GM18508 (cell line): ENCODE results near the gene TMEM59L.

Experiments used
- ATAC-seq: cut with Tn5 transposase; IDR thresholded peaks from one replicate; pipeline ENCODE4 v1.9.1; 2021; ENCODE audit warnings: moderate number of reproducible peaks; ENCODE audit not compliant: insufficient read depth, unreplicated experiment

TMEM59L gene

DNA sequence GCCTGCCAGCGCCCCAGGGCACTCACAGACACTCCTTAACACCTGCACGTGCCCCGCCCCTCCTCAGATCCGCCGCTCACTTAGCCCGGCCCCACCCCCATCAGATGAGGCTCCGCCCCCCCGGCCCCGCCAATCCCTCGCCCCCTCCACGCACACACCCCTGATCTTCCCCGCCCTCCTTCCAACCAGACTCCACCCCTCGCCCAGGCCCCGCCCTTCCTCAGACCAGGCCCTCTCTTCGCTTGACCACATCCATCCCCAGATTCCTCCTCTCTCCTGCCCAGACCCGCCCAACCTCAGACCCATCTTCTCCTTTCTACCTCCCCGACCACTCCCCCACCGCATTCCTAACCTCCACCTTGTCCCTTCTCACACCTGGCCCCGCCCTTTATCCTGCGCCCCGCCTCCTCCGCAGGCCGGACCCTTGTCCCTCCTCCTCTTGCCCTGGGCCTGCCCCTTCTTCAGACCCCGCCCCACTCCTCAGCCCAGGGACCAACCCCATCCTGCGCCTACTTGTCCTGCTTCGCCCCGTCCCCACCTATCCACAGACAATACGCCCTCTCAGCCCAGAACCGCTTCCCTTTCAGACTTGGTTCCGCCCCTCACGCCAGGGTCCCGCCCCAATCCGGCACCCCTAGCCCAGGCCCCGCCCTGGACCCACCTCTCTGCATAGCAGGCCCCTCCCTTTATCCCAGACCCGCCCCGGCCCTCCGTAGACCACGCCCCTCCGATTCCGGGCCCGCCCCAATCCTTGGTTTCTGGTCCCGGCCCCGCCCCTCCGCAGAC is 23.7 kb downstream of the TMEM59L start:
- ATAC-seq = peak; percentile 72

DNA sequence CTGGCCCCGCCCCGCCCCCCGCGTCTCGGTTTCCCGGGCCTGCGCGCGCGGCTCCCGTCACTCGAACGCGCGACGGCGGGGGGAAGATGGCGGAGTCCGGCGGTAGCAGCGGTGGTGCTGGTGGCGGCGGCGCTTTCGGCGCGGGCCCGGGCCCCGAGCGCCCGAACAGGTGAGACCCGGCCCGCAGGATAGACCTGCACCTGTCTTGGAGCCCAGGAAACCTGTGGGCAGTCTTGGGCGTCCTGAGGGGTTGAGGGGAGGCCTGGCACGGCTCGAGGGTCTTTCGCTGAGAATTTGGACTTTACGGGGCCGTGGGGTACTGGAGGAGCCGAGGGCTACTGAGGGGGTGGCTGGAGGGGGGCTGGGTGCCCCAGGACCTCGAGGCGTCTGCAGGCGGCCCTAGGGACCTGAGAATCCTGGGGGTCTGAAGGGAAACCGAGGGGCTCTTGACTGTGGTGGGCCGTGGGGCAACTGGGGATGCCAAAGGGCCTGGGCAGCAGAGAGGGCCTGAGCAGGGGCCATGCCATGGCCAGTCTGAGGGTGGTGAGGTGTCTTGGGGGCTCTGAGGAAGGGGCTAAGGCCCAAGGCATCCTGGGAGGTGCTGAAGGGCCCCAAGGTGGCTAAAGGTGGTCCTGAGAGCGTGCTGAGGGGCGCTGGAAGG is 24.4 kb downstream of the TMEM59L start, which contains the start of gene KLHL26:
TSS of gene KLHL26 (plus strand) at position 60 of the 661 bp plus-strand sequence. CDS start at position 87, 27 bp downstream.
- no peak for ATAC-seq

DNA sequence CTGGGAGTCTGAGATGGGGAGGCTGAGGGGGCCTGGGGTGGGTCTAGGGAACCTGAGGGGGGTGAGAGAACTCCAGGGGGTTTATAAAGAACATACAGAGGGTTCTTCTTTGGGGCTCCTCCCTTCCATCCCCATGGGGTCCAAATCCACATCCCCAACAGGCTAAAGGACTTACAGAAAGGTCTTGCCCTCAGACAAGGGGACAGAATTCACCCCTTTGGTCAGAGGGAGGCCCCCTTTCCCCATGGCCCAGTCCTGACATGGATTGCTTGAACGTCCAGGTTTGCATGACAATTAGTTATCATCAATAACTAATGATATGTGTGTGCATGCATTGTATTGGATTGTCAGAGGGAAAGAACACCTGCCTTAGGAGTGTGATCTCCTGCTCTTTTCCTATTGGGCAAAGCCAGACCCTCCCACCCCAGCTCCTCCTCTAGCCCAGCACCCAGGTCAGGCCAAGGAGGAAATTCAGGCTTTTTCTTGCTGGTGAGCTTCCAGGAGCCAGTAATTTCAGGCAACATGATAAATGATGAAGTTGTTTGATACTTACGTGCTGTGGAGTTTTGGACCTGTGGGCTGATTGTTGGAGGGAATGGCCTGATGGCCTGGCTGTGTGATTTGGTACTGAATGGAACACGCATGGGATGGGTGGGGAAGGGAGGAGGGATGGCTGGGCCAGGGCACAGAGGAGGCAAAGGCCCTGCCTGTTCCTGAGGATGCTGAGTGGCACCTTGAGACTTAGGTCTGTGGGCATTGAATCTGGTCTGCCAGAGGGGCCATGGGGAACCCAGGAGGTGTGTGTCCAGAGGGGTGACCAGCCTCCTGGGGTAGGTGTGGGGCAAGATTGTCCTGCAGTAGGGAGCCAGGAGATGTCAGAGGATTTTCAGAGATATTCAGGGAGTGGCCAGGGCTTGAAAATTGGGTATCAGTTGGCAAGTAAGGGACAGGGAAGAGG is 25.3 kb downstream of the TMEM59L start:
- no peak for ATAC-seq

DNA sequence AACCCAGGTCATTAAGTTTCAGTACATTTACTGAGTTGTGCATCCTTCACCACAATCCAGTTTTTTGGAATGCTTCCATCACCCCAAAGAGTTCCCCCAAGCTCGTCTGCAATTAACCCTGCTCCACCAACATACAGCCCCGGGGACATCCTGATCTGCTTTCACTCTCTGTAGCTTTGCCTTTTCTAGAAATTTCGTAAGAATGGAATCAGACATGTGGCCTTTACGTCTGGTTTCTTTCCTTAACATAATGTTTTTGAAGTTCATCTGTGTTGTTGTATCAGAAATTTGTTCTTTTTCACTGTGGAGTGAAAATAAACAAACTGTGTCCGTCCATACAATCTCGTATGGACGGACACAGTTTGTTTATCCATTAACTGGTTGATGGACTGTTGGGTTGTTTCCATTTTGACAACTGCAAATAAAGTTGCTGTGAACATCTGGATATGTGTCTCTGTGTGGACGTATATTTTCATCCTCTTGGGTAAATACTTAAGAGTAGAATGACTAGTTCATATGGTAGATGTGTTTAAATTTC is 27.1 kb downstream of the TMEM59L start:
- no peak for ATAC-seq

DNA sequence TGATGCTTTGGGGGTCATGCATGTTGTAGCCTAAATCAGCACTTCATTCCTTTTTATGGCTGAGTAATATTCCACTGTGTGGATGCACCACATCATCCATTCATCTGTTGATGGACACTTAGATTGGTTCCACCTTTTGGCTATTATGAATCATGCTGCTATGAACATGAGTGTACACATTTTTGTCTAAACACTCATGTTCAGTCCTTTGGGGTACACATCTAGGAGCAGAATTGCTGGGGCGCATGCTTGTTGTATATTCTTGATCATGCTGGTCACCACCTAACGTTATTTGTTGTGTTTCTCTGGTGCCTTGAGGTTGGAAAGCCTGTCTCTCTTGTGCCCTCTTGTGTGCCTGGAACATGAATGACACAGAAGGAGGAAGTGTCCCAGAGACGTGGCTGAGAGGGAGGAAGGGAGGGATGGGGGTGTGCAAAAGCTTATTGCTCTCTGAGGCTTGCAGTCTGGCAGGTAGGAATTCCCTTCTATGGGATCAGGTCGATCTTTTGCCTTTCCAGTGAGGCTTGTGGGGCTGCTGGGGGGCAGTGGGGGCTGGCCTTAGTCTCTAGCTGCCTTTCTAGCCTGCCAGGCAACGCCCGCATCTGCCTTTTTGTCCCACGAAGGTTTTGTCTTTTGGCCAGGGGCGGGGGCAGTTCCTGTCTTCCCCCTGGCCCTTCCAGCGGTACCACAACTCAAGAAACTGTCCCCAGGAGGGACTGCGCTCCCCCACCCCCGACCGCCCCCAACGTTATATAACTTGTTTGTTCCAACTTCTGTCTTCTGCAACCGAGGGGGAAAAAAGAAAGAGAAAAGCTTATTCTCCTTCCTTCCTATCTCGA is 31.7 kb downstream of the TMEM59L start:
- no peak for ATAC-seq

DNA sequence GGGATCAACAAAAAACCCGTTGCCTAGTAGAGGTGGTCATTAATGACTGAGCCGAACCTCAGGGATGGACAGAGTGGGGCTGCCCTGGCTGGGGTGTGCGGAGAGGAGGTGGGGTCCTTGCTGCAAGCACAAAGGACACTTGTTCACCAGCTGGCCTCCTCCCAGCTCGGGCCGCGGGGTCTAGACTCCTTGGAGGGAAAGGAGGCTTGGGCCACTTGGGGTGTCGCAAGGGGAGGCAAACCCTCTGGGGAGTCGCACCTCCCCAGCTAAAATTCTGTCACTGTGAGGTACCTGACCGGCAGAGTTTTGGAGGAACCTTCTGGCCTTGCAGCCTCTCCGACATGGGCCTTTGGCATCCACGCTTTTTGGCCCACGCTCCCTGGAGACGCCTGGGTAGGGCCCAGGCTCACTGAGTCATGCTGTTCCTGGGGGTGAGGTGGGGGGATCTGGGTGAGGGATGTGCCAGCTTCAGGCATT is 32.4 kb downstream of the TMEM59L start:
- ATAC-seq = no peak

DNA sequence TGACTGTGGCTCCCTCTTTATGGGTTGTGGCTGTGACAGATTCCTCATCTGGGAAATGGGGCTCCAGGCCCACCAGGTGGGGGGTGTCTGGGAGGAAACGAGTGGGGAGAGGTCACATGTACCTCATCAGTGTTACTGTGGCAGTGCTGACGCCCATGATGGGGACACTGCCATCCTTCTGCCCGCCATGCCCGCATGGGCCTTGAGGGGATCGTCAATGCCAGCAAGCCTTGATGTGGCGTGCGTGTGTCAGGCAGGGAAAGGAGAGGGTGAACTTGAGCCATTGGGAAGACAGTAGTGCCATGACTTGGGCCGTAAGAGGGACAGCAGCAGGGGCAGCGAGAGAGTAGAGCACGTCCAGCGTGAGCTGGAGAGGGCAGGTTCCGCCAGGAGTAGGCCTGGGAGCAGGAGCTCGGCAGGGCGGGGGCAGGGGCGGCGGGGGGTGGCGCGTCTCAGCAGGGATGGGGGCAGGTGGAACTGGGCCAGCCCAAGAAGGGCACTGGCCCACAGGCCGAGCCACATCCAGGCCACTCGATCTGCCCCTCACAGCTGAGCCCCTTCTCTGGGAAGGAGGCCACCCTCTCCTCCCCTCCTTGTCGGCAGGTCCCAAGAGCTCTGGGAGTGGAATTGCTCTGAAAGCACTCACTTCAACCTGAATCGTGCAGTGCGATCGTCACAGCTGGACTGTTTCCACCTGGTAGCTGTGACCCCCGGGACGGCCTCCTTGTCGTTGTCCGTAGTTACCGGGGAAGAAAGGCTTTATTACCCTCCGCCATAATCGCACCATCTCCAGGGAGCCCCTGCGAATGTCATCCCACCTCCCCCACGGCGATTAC is 34.1 kb downstream of the TMEM59L start:
- ATAC-seq = no peak

DNA sequence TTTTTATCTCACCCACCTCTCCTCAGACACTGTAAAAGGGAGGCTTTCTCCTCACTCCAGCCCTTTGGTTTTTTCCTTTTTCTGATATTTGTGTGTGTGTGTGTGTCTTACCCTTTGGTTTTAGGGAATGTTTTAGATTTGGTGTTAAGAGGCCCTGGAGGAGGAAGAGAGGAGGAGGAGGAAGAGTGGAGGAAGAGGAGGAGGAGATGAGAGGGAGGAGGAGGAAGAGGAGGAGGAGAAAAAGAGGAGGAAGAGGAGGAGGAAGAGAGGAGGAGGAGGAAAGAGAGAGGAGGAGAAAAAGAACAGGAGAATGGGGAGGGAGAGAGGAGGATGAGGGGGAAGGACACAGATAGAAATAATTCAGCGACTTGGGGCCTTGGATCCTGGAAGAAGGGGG is 34.7 kb downstream of the TMEM59L start:
- ATAC-seq = no peak

DNA sequence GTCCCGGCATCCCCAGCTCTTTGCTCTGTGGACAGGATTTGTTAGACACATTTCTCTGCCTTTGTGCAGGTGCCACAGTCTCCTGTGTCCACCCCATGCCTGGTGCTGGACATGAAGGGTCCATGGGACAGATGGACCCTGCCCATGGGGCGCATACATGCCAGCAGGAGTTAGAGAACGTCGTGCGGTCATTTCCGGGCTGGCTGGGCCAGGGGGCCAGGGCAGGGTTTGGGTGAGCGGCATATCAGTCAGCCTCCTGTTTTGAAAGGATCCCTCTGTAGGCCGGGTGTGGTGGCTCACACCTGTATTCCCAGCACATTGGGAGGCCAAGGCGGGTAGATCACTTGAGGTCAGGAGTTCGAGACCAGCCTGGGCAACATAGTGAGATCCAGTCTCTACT is 35.1 kb downstream of the TMEM59L start:
- no peak for ATAC-seq

DNA sequence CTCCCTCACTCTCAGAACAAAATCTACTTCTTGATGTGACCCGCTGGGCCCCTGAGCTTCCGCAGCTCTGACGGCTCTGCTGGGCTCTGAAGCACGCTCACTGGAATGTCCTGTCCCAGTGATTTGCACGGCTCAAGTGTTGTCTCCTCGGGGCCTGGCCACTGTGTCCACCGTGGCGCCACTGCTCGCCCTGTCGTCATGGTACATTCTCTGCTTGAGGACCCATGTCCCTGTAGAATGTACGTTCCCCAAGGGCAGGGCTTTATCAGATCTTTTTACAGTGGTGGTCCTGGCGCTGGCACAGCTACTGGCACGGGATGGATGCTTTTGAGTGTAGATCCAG is 36.3 kb downstream of the TMEM59L start:
- no peak for ATAC-seq

DNA sequence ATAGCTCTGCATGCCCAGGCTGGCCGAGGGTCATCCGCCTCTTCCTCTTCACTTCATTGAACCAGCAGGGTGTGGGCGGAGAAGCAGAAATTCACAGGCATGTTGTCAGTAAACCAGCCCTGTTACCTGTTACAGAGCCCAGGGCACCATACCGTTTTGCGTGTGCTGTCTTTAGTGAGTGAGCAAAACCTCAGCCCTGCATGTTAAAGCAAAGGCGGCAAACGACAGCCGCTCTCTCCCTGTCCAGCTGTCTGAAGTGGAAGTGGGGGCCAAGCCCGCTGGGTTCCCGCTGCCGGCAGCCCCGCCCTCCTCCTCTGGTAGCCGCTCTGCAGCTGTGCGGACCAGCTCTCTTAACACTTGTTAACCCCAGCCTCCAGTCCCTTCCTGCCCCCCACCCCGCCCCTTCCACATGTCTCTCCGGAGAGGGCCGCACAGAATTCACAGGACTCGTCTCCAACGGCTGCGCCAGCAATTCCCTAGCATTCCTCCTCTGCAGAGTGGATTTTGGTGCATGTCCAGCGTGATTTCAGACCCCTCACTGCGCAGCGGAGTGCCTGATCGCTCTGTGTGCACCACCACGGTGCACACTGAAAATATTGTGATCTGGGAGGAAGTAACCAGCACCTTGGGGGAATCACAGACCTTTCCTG is 36.8 kb downstream of the TMEM59L start:
- no peak for ATAC-seq

DNA sequence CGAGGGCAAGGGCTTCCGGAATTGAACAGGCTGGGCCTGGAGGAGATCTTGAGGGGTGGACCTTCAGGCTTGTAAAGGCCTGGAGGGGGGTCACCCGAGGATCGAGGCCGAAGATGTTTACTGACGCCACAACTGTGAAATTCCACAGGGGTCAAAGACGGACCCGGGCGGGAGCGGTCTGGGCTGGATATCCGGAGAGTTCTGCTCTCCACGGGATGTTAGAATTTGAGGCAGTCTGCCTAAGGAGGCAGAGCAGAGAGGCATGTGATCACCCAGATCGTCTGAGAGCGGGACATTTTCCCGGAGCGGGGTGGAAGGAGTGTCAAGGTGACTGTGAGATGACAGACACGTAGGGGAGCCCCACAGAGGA is 37.3 kb downstream of the TMEM59L start:
- no peak for ATAC-seq

DNA sequence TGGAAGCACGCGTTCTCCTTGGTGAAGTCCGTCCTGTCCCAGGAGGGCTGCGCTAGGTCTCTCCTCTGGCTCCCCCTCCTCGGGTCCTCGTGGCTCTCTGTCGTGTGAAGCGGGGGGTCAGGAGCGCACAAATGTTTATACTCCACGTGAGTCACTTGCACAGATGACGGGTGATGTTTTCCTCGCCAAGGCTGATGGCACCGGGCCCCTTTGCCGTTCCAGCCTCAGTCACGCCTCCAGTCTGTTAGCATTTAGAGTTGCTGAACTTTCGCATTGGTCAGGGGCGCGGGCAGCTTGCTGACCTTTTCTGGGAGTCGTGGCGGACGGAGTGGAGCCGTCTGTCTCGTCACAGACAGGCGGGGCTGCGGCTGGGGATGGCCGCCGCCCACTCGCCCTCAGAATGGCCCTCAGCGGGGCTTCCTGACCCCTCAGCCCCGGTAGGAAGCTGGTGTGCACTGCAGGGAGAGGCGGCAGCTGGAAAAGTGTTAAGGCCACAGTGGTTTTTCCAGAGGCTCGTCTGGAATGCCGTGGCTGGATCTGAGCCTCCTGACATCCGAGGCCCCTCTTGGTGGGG is 37.9 kb downstream of the TMEM59L start:
- ATAC-seq = no peak

DNA sequence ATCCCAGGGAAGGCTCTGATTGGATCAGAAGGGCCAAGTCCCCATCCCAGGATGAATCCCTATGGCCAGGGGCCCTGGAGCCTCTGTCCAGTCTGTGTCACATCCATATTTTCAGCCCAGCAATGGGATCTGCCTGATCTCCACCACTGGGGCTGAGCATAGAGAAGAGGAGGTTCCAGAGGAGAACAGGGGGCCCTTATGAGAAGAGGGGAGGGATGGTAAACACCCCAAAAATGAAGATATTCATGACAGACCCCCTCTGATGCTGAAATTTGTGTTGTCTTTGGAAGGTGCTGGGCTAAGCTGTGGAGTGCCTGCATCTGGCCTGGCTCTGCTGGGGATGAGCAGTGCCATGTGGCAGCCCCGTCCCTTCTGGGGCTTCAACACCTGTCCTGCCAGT is 38.6 kb downstream of the TMEM59L start:
- no peak for ATAC-seq

DNA sequence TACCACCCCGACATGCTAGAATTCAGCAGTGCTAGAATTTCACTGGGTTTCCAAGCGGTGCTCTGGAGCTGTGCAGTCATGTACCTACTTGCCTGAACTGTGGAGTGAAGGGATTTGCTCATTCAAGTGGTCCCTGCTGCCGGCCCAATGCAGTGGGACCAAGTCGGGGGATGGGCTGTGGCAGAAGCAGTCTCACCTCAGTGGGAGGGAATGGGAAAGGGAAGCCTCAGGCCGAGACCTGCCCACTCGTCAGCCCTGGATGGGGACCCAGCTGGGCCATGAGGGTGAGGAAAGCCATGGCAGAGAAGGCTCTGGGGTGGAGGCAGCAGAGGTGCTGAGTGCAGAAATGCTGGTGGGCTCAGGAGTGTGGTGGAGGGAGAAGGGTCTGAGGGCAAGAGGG is 39.1 kb downstream of the TMEM59L start:
- no peak for ATAC-seq

DNA sequence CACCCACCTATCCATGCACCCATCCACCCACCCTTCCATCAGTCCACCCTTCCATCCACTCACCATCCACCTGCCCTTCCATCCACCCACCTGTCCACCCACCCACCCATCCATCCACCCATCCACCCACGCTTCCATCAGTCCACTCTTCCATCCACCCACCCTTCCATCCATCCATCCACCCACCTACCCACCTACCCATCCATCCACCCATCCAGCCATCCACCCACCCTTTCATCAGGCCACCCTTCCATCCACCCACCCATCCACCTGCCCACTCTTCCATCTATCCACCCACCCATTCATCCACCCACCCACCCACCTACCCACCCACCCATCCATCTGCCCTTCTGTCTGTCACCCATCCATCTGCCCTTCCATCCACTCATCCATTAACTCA is 41.2 kb downstream of the TMEM59L start:
- ATAC-seq = no peak

DNA sequence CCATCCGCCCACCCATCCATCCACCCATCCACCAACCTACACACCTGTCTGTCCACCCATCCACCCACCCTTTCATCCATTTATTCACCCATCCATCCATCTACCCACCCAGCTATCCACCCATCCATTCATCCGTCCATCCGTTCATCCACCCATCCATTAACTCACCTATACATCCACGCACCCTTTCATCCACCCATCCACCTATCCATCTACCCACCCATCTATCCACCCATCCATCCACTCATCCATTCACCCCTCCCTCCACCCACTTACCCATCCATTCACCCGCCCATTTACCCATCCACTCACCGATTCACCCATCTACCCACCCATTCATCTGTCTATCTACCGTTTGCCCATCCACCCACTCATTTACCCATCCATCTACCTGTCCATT is 41.8 kb downstream of the TMEM59L start:
- no peak for ATAC-seq
